Measurements from ENCODE around the gene OR5L1.

- TF ChIP-seq POLR2AphosphoS5 (IDR thresholded peaks at IDR 0.05), result no peak
- TF ChIP-seq, protein P1, sequence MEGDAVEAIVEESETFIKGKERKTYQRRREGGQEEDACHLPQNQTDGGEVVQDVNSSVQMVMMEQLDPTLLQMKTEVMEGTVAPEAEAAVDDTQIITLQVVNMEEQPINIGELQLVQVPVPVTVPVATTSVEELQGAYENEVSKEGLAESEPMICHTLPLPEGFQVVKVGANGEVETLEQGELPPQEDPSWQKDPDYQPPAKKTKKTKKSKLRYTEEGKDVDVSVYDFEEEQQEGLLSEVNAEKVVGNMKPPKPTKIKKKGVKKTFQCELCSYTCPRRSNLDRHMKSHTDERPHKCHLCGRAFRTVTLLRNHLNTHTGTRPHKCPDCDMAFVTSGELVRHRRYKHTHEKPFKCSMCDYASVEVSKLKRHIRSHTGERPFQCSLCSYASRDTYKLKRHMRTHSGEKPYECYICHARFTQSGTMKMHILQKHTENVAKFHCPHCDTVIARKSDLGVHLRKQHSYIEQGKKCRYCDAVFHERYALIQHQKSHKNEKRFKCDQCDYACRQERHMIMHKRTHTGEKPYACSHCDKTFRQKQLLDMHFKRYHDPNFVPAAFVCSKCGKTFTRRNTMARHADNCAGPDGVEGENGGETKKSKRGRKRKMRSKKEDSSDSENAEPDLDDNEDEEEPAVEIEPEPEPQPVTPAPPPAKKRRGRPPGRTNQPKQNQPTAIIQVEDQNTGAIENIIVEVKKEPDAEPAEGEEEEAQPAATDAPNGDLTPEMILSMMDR (IDR thresholded peaks at IDR 0.05), result no peak
- TF ChIP-seq EP300 (IDR thresholded peaks at IDR 0.05), result no peak
Measured at GRCh38 chr11:55849037-55849436, 37.9 kb downstream of the OR5L1 start.

All from stomach (tissue), 4 donors.